Urinary bladder (tissue), 2 donors: ENCODE measurements around the gene ARIH1. TPM values are rescaled to one million over a fixed set of nuclear protein-coding genes. Genes with fewer than 3 reads are reported as not detected.

Experiments
- polyA plus RNA-seq: library from polyadenylated mRNA; stranded (reverse); fragments of 200-250 nt; gene quantifications from one replicate; pipeline ENCODE4 v1.2.3, GENCODE V29; 2013
- total RNA-seq: library from RNA; depleted of rRNA; stranded (reverse); fragments of >200 nt; gene quantifications from one replicate; pipeline ENCODE4 v1.2.3, GENCODE V29; 2014
- donor health status: healthy.

Gene ARIH1
- total and polyA plus RNA-seq, 2 donors = 41.1 to 79.2 TPM

Other genes with a start within 250 kb of the ARIH1 start
- gene PKM, start 243.1 kb upstream of the ARIH1 start, total RNA-seq = 230 TPM
- gene PKM, start 243.1 kb upstream of the ARIH1 start, polyA plus RNA-seq = 524 TPM
- gene PARP6, start 201.8 kb upstream of the ARIH1 start, total RNA-seq = 33.7 TPM
- 41.6 TPM for gene PARP6, start 201.8 kb upstream of the ARIH1 start, polyA plus RNA-seq
- gene CELF6, start 154.2 kb upstream of the ARIH1 start, total RNA-seq = 1.5 TPM
- gene CELF6, start 154.2 kb upstream of the ARIH1 start, polyA plus RNA-seq = 3.0 TPM
- 64.0 TPM for gene HEXA, start 98.3 kb upstream of the ARIH1 start, total RNA-seq
- 87.1 TPM for gene HEXA, start 98.3 kb upstream of the ARIH1 start, polyA plus RNA-seq
- gene TMEM202, start 76.0 kb upstream of the ARIH1 start, total RNA-seq = not detected
- not detected for gene TMEM202, start 76.0 kb upstream of the ARIH1 start, polyA plus RNA-seq
- 0.26 TPM for gene GOLGA6B, start 180.4 kb downstream of the ARIH1 start, total RNA-seq
- gene GOLGA6B, start 180.4 kb downstream of the ARIH1 start, polyA plus RNA-seq = 0.06 TPM
- gene HIGD2B, start 211.9 kb downstream of the ARIH1 start, total RNA-seq = not detected
- gene HIGD2B, start 211.9 kb downstream of the ARIH1 start, polyA plus RNA-seq = not detected
- gene BBS4, start 211.9 kb downstream of the ARIH1 start, total RNA-seq = 54.5 TPM
- 17.7 TPM for gene BBS4, start 211.9 kb downstream of the ARIH1 start, polyA plus RNA-seq